RWPE2 (cell line): ENCODE results near the gene GLG1.
A peak's percentile ranks its signal among the peaks of the same experiment; 100 is the strongest.

Experiments used
- ATAC-seq: fragments of 200-7000 bp; cut with Tn5 transposase; 3 replicates; pipeline ENCODE4 v1.9.1; 2021; ENCODE audit warnings: low read depth
- DNase-seq: peaks from one replicate; pipeline ENCODE4 v3.0.0-alpha.2; 2020; ENCODE audit warnings: low spot score
- H3K27ac ChIP-seq: fragments of 450-650 bp; 2 replicates; pipeline ENCODE4 v1.5.1; 2017; ENCODE audit warnings: mild to moderate bottlenecking; ENCODE audit not compliant: poor library complexity, severe bottlenecking
- H3K27me3 ChIP-seq: fragments of 250-450 bp; sonication (Bioruptor Pico); 2 replicates; pipeline ENCODE4 v1.5.1; 2021; ENCODE audit warnings: mild to moderate bottlenecking, moderate library complexity; ENCODE audit not compliant: insufficient read depth, poor library complexity, severe bottlenecking
- H3K36me3 ChIP-seq: fragments of 250-450 bp; sonication (Bioruptor Pico); 2 replicates; pipeline ENCODE4 v1.5.1; 2020; ENCODE audit warnings: low read depth, mild to moderate bottlenecking, moderate library complexity
- H3K4me1 ChIP-seq: fragments of 250-450 bp; sonication (Bioruptor Pico); 2 replicates; pipeline ENCODE4 v1.5.1; 2021; ENCODE audit warnings: mild to moderate bottlenecking, moderate library complexity; ENCODE audit not compliant: insufficient read depth, poor library complexity, severe bottlenecking
- H3K4me3 ChIP-seq: fragments of 250-450 bp; sonication (Bioruptor Pico); 2 replicates; pipeline ENCODE4 v1.5.1; 2021; ENCODE audit warnings: mild to moderate bottlenecking, moderate library complexity; ENCODE audit not compliant: severe bottlenecking
- H3K9me3 ChIP-seq: fragments of 250-450 bp; sonication (Bioruptor Pico); 2 replicates; pipeline ENCODE4 v1.5.1; 2021; ENCODE audit warnings: mild to moderate bottlenecking, moderate library complexity; ENCODE audit not compliant: severe bottlenecking
- TF ChIP-seq, protein P1 (sequence below): fragments of 450-650 bp; IDR thresholded peaks from one replicate; pipeline ENCODE4 v1.5.1; 2017; ENCODE audit warnings: mild to moderate bottlenecking, moderate library complexity; ENCODE audit not compliant: poor library complexity, severe bottlenecking

Gene GLG1

GRCh38 chr16:74608944-74609343 lies 2.0 kb upstream of the GLG1 start:
- DNase-seq (no peak), ATAC-seq (no peak)
- Histone ChIP-seq H3K27me3 (no peaks in the 10 kb centered on the region), H3K9me3 (no peaks in the 10 kb centered on the region), H3K4me1 (peaks cover 8% of the 10 kb centered on the region), H3K4me3 (no peak overlapping the region), H3K36me3 (0 out of 2 replicates have a peak, but pooled peaks cover 5% of the 10 kb centered on the region), H3K27ac (no peak overlapping the region)
- TF ChIP-seq, protein P1, sequence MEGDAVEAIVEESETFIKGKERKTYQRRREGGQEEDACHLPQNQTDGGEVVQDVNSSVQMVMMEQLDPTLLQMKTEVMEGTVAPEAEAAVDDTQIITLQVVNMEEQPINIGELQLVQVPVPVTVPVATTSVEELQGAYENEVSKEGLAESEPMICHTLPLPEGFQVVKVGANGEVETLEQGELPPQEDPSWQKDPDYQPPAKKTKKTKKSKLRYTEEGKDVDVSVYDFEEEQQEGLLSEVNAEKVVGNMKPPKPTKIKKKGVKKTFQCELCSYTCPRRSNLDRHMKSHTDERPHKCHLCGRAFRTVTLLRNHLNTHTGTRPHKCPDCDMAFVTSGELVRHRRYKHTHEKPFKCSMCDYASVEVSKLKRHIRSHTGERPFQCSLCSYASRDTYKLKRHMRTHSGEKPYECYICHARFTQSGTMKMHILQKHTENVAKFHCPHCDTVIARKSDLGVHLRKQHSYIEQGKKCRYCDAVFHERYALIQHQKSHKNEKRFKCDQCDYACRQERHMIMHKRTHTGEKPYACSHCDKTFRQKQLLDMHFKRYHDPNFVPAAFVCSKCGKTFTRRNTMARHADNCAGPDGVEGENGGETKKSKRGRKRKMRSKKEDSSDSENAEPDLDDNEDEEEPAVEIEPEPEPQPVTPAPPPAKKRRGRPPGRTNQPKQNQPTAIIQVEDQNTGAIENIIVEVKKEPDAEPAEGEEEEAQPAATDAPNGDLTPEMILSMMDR: no peak

DNA sequence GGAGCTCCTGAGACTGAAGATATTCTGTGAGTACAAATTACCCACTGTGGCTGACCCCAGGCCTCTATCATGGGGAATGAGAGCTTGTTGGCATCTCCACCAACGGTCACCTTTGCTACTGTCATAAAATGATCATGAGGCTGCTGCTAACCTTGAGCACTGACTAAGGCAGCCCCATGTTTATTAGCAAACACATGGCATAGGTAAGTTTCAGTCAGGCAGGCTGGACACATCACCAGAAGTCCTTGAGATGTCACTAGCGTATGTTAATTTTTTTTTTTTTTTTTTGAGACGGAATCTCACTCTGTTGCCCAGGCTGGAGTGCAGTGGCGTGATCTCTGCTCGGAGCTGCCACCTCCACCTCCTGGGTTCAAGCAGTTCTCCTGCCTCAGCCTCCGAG lies 1.5 kb upstream of the GLG1 start:
- TF ChIP-seq, protein P1: no peak
- Histone ChIP-seq H3K36me3 (0 out of 2 replicates have a peak, but pooled peaks cover 5% of the 10 kb centered on the region), H3K4me3 (no peak overlapping the region), H3K27me3 (no peaks in the 10 kb centered on the region), H3K27ac (no peak overlapping the region), H3K4me1 (peaks cover 13% of the 10 kb centered on the region), H3K9me3 (no peaks in the 10 kb centered on the region)
- no peak for ATAC-seq
- no peak for DNase-seq

DNA sequence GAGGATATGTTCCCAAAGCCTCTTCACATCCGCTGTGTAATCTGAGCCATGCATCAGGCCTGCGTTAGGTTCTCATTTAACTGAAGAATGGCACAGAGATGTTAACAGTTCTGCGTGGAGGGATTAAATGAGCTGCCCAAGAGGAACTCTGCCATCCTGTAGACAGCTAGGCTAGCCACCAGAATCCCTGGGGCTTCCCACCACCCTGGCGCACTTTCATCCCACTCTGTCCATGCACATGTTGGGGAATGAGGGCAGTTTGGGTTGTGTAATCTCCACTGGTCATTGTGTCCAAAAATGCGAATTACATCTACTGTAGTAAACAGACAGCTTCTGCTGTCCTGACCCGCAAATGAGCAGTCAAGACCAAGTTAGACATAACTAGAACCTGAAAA lies 1.0 kb upstream of the GLG1 start:
- Histone ChIP-seq H3K27ac (no peak overlapping the region), H3K4me3 (no peak overlapping the region), H3K36me3 (0 out of 2 replicates have a peak, but pooled peaks cover 5% of the 10 kb centered on the region), H3K9me3 (no peaks in the 10 kb centered on the region), H3K4me1 (peaks cover 13% of the 10 kb centered on the region), H3K27me3 (no peaks in the 10 kb centered on the region)
- ATAC-seq (no peak), DNase-seq (no peak)
- TF ChIP-seq, protein P1: no peak

GRCh38 chr16:74607310-74607961 lies 522 bp upstream of the GLG1 start:
- peaks cover 14% of the 10 kb centered on the region for H3K4me1 ChIP-seq
- peak overlapping the region; percentile 78 for H3K4me3 ChIP-seq
- ATAC-seq (no peak; the same call in 1 of the 3 replicates), DNase-seq (no peak)
- H3K27ac ChIP-seq: peak overlapping the region; percentile 66
- H3K9me3 ChIP-seq: no peaks in the 10 kb centered on the region
- H3K27me3 ChIP-seq: no peaks in the 10 kb centered on the region
- H3K36me3 ChIP-seq: 0 out of 2 replicates have a peak, but pooled peaks cover 5% of the 10 kb centered on the region
- TF ChIP-seq, protein P1: no peak
